Measurements from ENCODE around the gene AP2M1. TPM values are rescaled to one million over a fixed set of nuclear protein-coding genes. Genes with fewer than 3 reads are reported as not detected.

The AP2M1 gene
- polyA plus RNA-seq, 1 of the 3 experiments (the other 2 are of a cell fraction) = 759 TPM

DNA sequence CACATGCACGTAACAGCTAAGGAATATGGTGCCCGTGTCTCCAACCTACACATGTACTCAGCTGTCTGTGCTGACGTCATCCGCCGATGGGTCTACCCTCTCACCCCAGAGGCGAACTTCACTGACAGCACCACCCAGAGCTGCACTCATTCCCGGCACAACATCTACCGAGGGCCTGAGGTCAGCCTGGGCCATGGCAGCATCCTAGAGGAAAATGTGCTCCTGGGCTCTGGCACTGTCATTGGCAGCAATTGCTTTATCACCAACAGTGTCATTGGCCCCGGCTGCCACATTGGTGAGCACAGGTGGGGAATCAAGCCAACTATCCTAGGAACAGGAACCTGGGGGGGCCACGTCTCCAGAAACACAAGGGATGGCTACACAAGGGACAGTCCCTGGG lies 34.2 kb upstream of the AP2M1 start:
- H3K36me3 ChIP-seq (replicated peaks in 1 of 2; ENCODE audit: control insufficient read depth in 1 of 2, insufficient read depth in 2 of 2, low read length in 1 of 2) = peaks cover 37 to 63% of the 10 kb centered on the region in 2 experiments
- peaks cover 0 to 8% of the 10 kb centered on the region in 2 experiments; a peak in 1 of 4 replicates for H3K4me1 ChIP-seq (ENCODE audit: control insufficient read depth in 1 of 2, insufficient read depth in 2 of 2, low read depth in 1 of 2, low read length in 1 of 2)
- H2AFZ ChIP-seq (ENCODE audit: low read depth) = no peak overlapping the region
- POLR2A ChIA-PET = no interaction called here
- H3K9me2 ChIP-seq = no peaks in the 10 kb centered on the region
- H3K9me3 ChIP-seq = no peaks in the 10 kb centered on the region
- no peak overlapping the region for H3K9ac ChIP-seq
- peaks cover 60% of the 10 kb centered on the region for H3K79me2 ChIP-seq (ENCODE audit: insufficient read depth)
- H3K4me2 ChIP-seq = no peak overlapping the region
- CTCF ChIA-PET = no interaction called here
- no peaks in the 10 kb centered on the region for H3F3A ChIP-seq (replicated peaks; ENCODE audit: insufficient read depth)
- no peaks in the 10 kb centered on the region for H3K27me3 ChIP-seq (ENCODE audit: insufficient read depth)
- no peaks in the 10 kb centered on the region for H4K20me1 ChIP-seq (ENCODE audit: insufficient read depth)
- WGBS (ENCODE audit: low lambda C conversion rate) = 96% methylated on average over 10 of the region's 10 CpGs
- H3K4me3 ChIP-seq (ENCODE audit: low read depth in 2 of 2, low read length in 1 of 2) = no peak overlapping the region
- DNase-seq = no peak
- H3K27ac ChIP-seq (ENCODE audit: low read depth in 2 of 2, low read length in 1 of 2) = no peak overlapping the region
- TF ChIP-seq GABPA (IDR thresholded peaks at IDR 0.05; ENCODE audit: low read depth) (no peak), NRF1 (IDR thresholded peaks at IDR 0.05; ENCODE audit: low read depth, low read length) (no peak), SIN3A (IDR thresholded peaks at IDR 0.05; ENCODE audit: borderline replicate concordance, low read depth, low read length) (no peak), ELF1 (IDR thresholded peaks at IDR 0.05) (no peak), JUND (IDR thresholded peaks at IDR 0.05) (no peak), IRF3 (IDR thresholded peaks at IDR 0.05; ENCODE audit: low read depth, low read length) (no peak), RCOR1 (IDR thresholded peaks at IDR 0.05; ENCODE audit: low read length) (no peak), FOXM1 (IDR thresholded peaks at IDR 0.05; ENCODE audit: low read depth) (no peak), REST (IDR thresholded peaks at IDR 0.05; ENCODE audit: low read depth, low read length) (no peak), NFIC (IDR thresholded peaks at IDR 0.05; ENCODE audit: borderline replicate concordance) (no peak), TEAD4 (IDR thresholded peaks at IDR 0.05; ENCODE audit: borderline replicate concordance, insufficient read depth) (no peak), CHD2 (IDR thresholded peaks at IDR 0.05; ENCODE audit: low read length, partially characterized antibody) (no peak), GATA2 (CRISPR knock-in tag; IDR thresholded peaks at IDR 0.05) (no peak)
- TF ChIP-seq, protein P1, sequence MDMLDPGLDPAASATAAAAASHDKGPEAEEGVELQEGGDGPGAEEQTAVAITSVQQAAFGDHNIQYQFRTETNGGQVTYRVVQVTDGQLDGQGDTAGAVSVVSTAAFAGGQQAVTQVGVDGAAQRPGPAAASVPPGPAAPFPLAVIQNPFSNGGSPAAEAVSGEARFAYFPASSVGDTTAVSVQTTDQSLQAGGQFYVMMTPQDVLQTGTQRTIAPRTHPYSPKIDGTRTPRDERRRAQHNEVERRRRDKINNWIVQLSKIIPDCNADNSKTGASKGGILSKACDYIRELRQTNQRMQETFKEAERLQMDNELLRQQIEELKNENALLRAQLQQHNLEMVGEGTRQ (IDR thresholded peaks at IDR 0.05; ENCODE audit: borderline replicate concordance, low read depth, low read length) = no peak

Measured in SK-N-SH (cell line).